Subcutaneous preadipocyte (primary cell): Measurements from ENCODE around the gene DGKG. TPM values are rescaled to one million over a fixed set of nuclear protein-coding genes. Genes with fewer than 3 reads are reported as not detected.

Source experiments
- total RNA-seq: library from RNA; depleted of rRNA; stranded (reverse); fragments of >200 nt; gene quantifications from 2 replicates; pipeline ENCODE4 v1.2.3, GENCODE V29; 2012

DGKG gene
- 0.37 and 1.4 TPM in 2 replicates for total RNA-seq

GRCh38 chr3:186361762-186362536 is at the start of gene DGKG:
DGKG (minus strand) TSS chr3:186362234; CDS start chr3:186320459, 41,775 bp downstream.

DNA sequence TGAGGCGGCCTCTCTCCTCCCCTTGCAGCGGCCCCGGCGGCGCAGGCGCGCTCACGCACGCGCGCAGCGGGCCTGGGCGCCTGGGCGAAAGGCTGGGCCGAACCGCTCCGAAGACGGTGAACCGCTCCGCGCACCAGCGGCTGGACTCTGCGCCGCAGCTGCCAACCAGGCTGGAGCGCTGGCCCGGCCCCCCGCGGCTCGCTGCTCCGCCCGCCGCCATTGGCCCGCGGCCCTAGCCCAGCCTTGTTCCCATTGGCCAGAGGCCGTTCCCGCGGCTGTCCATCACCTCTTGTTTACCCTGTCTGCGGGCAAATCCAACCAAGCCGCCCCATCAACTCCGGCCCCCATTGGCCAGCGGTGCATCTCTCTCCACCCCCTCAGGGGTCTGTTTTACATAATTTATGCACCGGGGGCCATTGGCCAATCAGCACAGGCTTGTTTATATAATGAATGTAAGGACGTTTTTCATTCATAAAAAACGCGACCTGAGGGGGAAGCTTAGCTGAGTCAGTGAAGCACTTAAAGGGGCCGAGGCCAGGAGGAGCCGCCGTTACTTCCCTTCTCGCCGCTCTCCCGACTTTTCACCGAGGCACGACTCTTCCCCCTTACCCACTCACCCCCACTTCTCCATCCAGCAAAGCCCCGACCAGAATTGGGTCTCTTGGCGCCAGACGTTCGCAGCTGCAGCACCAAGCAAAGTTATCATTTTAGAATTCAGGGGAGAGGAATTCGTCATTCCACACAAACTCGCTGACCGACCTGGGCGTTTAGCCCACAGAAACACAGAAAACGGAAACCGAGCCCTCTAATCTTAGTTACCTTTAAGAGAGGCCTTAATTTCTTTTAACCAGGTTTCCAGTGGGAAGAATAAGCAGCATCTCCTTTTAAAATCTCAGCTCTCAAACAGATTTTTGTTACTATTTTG is 252.8 kb downstream of the DGKG start, which contains the start of gene ETV5:
TSS of gene ETV5 (minus strand) at position 149 of the 925 bp plus-strand sequence. CDS start 3,221 bp downstream, outside the sequence.

Other genes with a start within 250 kb of the DGKG start
- 1.8 and 2.3 TPM in 2 replicates for gene CRYGS, start 182.1 kb upstream of the DGKG start, total RNA-seq
- gene TBCCD1, start 205.1 kb upstream of the DGKG start, total RNA-seq: 14.7 and 19.7 TPM in 2 replicates
- 26.1 and 37.9 TPM in 2 replicates for gene DNAJB11, start 208.5 kb upstream of the DGKG start, total RNA-seq